ENCODE results near the gene P2RX6.
"Not testable (repeated sequence)": the region's sequence is repeated elsewhere in the genome, so short reads cannot be mapped to it uniquely, and the experiment has no call there.

The P2RX6 gene

DNA sequence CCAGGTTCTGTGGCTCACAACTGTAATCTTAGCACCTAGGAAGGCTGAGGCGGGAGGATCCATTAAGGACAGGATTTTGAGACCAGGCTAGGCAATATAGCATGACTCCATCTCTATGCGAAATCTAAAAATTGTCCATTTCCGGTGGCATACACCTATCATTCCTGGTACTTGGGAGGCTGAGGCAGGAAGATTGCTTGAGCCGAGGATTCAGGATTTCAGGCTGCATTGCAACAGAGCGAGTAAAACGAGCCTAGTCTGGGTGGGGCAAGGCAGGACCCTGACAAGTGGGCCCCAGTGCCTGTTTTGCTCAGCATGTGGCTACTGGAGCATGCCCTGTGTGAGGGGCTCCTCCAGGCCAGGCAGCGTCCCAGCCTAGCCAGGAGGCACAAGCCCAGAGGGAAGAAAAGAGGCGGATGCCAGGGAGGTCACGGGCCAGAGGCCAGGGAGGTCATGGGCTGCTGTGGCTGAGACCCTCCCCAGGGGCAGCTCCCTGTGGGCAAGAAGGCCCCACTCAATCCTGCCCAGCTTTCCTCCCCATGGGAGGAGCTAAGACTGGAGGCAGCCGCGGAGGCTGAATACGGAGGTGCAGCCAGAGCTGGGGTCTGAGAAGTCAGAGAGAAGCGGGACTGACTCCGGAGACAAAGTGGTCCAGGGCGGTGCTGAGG lies 39.2 kb downstream of the P2RX6 start:
- no peaks in the 10 kb centered on the region for H3K36me3 ChIP-seq (ENCODE audit: insufficient read depth, low read length)
- H3K4me1 ChIP-seq (ENCODE audit: insufficient read depth, low read length), result peaks cover 31% of the 10 kb centered on the region
- H3K9me3 ChIP-seq (ENCODE audit: control insufficient read depth, insufficient read depth, low read length), result no peaks in the 10 kb centered on the region
- H3K9ac ChIP-seq (ENCODE audit: low read depth, low read length), result no peak overlapping the region

DNA sequence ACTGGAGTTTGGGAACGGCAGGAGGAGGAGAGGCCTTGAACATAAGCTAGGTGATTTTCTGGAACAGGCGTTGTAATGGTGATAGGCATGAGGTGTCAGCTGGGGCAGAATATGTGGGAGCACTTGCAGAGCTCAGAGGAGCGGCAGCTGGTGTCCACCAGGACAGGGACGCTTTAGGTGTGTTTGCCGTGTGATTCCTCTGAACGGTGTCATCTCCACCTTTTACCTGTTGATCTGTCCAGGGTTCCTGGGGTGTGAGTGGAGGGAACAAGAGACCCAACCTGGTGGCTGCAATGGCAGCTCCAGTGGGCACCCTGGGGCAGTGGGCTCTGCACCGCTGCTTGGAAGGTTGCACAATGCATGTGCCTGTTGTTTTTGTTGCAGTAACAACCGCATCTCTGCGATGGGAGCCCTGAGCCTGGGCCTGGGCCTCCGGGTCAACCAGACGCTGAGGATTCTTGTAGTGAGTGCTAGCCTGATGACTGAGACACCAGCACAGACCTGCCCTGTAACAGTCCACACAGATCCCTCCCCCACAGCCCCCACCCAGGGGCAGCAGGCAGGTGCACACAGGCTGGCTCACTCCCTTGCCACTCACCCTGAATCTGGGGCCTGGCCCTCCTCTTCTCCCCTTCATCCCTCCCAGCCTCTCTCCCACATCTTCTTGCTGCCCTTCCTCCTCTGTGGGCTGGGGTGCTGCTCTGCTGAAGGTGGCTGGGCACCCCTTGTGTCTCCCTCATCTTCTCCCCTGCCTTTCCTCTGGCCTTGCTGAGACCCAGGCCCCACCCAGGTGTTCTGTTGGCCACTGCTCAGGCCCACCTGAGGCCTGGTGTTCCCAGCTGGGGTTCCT lies 40.0 kb downstream of the P2RX6 start:
- H3K9ac ChIP-seq (ENCODE audit: low read depth, low read length), result no peak overlapping the region
- no peaks in the 10 kb centered on the region for H3K36me3 ChIP-seq (ENCODE audit: insufficient read depth, low read length)
- peaks cover 31% of the 10 kb centered on the region for H3K4me1 ChIP-seq (ENCODE audit: insufficient read depth, low read length)
- no peaks in the 10 kb centered on the region for H3K9me3 ChIP-seq (ENCODE audit: control insufficient read depth, insufficient read depth, low read length)

- peak overlapping the region; percentile 8; the same call in 1 of the 2 replicates for H3K9ac ChIP-seq (ENCODE audit: low read depth, low read length)
Observed at GRCh38 chr22:21055564-21055834, 40.5 kb downstream of the P2RX6 start.

GRCh38 chr22:21055880-21056319 lies 40.9 kb downstream of the P2RX6 start:
- Histone ChIP-seq H3K9ac (ENCODE audit: low read depth, low read length) (peak overlapping the region; percentile 8; the same call in 1 of the 2 replicates), H3K9me3 (ENCODE audit: control insufficient read depth, insufficient read depth, low read length) (no peaks in the 10 kb centered on the region), H3K4me1 (ENCODE audit: insufficient read depth, low read length) (peaks cover 30% of the 10 kb centered on the region), H3K36me3 (ENCODE audit: insufficient read depth, low read length) (no peaks in the 10 kb centered on the region)

More at GRCh38 chr22:21055564-21055834, 40.5 kb downstream of the P2RX6 start:
- H3K36me3 ChIP-seq (ENCODE audit: insufficient read depth, low read length), result no peaks in the 10 kb centered on the region
- H3K9me3 ChIP-seq (ENCODE audit: control insufficient read depth, insufficient read depth, low read length), result no peaks in the 10 kb centered on the region
- H3K4me1 ChIP-seq (ENCODE audit: insufficient read depth, low read length), result peaks cover 31% of the 10 kb centered on the region

DNA sequence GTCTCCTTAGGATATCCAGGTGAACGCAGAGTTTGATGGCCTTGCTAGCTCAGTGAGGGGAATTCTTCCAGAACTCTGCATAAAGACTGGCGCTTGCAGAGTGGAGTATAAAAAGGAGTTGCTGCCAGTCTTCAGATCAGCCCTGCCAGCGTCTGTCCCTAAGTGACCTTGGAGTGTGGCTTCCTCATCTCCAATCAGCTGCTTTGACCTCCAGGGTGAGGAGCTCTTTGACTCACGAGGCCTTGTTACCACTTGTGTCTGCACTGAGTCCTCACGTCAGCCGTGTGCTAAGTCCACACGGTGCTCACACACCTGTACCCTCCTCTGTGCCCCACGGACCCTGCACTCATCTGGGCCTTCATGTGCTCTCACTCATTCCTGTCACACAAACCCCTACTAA lies 45.4 kb downstream of the P2RX6 start:
- not testable (repeated sequence) for H3K36me3 ChIP-seq (ENCODE audit: insufficient read depth, low read length); H3K9ac ChIP-seq (ENCODE audit: low read depth, low read length); H3K9me3 ChIP-seq (ENCODE audit: control insufficient read depth, insufficient read depth, low read length)
- peaks cover 17% of the 10 kb centered on the region for H3K4me1 ChIP-seq (ENCODE audit: insufficient read depth, low read length)

- not testable (repeated sequence) for H3K9me3 ChIP-seq (ENCODE audit: control insufficient read depth, insufficient read depth, low read length); H3K4me1 ChIP-seq (ENCODE audit: insufficient read depth, low read length); H3K9ac ChIP-seq (ENCODE audit: low read depth, low read length); H3K36me3 ChIP-seq (ENCODE audit: insufficient read depth, low read length)
Observed at GRCh38 chr22:21061660-21062321, 46.8 kb downstream of the P2RX6 start.

DNA sequence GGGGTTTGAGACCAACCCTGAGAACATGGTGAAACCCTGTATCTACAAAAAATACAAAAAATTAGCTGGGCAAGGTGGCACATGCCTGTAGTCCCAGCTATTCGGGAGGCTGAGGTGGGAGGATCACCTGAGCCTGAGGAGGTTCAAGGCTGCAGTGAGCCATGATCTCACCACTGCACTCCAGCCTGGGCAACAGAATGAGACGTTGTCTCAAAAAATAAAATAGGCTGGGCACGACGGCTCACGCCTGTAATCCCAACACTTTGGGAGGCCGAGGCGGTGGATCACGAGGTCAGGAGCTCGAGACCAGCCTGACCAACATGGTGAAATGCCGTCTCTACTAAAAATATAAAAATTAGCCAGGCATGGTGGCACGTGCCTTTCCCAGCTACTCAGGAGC lies 49.5 kb downstream of the P2RX6 start:
- not testable (repeated sequence) for H3K9me3 ChIP-seq (ENCODE audit: control insufficient read depth, insufficient read depth, low read length); H3K4me1 ChIP-seq (ENCODE audit: insufficient read depth, low read length); H3K36me3 ChIP-seq (ENCODE audit: insufficient read depth, low read length); H3K9ac ChIP-seq (ENCODE audit: low read depth, low read length)

- Histone ChIP-seq H3K36me3 (ENCODE audit: insufficient read depth, low read length) (no peaks in the 10 kb centered on the region), H3K9me3 (ENCODE audit: control insufficient read depth, insufficient read depth, low read length) (no peaks in the 10 kb centered on the region), H3K9ac (ENCODE audit: low read depth, low read length) (no peak overlapping the region), H3K4me1 (ENCODE audit: insufficient read depth, low read length) (no peaks in the 10 kb centered on the region)
Observed at GRCh38 chr22:21064917-21065864, 50.2 kb downstream of the P2RX6 start.

DNA sequence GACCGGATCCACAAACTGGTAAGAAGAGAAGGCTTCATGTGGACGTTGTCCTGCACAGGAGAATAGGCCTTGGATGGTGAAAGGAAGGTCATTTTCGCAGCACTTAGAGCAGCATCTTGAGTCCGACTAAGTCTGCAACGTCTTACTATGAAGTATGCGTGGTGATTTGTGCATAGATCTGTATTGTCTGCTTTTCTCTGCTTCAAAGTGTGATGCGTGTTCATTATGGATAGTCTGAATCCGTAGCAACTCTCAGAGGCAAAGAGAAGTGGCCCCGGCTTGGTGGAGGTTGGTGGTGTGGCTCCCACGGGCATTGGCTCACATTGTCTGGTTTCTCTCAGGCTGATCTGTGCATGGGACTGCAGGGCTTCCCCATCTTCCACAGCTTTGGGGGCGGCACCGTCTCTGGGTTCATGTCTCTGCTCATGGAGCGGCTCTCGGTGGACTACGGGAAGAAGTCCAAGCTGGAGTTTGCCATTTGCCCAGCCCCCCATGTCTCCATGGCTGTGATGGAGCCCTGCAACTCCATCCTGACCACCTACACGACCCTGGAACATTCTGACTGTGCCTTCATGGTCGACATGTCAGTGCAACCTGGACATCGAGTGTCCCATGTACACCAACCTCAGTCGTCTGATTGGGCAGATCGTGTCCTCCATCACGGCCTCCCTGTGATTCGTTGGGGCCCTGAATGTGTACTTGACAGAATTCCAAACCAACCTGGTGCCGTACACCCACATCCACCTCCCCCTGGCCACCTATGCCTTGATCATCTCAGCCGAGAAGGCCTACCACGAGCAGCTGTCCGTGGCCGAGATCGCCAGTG lies 52.3 kb downstream of the P2RX6 start:
- Histone ChIP-seq H3K9ac (ENCODE audit: low read depth, low read length) (no peak overlapping the region), H3K9me3 (ENCODE audit: control insufficient read depth, insufficient read depth, low read length) (no peaks in the 10 kb centered on the region), H3K4me1 (ENCODE audit: insufficient read depth, low read length) (no peaks in the 10 kb centered on the region), H3K36me3 (ENCODE audit: insufficient read depth, low read length) (no peaks in the 10 kb centered on the region)

- no peak overlapping the region for H3K9ac ChIP-seq (ENCODE audit: low read depth, low read length)
- no peaks in the 10 kb centered on the region; the same call in 1 of the 2 replicates for H3K9me3 ChIP-seq (ENCODE audit: control insufficient read depth, insufficient read depth, low read length)
- H3K4me1 ChIP-seq (ENCODE audit: insufficient read depth, low read length), result no peaks in the 10 kb centered on the region
- H3K36me3 ChIP-seq (ENCODE audit: insufficient read depth, low read length), result no peaks in the 10 kb centered on the region
Observed at GRCh38 chr22:21067901-21068680, 53.1 kb downstream of the P2RX6 start.

DNA sequence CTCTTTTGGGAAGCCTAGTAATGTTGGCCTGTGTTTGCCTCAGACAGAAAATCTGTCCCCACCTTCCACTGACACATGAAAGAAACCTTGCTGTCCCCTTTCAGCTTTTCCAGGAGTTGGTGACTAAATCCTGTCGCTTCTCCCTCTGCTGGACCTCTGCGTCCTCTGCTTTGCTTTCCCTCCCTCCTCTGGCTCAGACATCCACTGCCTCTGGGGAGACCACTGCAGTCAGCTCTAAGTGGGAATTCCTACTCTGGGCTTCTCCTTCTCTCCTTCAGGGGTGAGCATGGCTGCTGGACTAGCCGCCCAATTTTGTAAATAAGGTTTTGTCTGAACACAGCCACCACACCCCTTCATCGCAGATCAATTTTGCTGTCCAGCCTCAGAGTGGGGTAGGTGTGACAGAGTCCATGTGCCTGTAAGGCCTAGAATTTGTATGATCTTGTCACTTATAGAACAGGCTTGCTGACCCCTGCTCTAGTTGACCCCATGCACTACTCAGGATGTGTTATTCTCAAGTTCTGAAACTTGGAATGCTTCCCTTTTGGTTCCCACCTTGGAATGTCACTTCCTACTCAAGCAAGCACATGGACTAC lies 53.8 kb downstream of the P2RX6 start:
- Histone ChIP-seq H3K9me3 (ENCODE audit: control insufficient read depth, insufficient read depth, low read length) (no peaks in the 10 kb centered on the region; the same call in 1 of the 2 replicates), H3K4me1 (ENCODE audit: insufficient read depth, low read length) (no peaks in the 10 kb centered on the region), H3K9ac (ENCODE audit: low read depth, low read length) (no peak overlapping the region), H3K36me3 (ENCODE audit: insufficient read depth, low read length) (no peaks in the 10 kb centered on the region)

DNA sequence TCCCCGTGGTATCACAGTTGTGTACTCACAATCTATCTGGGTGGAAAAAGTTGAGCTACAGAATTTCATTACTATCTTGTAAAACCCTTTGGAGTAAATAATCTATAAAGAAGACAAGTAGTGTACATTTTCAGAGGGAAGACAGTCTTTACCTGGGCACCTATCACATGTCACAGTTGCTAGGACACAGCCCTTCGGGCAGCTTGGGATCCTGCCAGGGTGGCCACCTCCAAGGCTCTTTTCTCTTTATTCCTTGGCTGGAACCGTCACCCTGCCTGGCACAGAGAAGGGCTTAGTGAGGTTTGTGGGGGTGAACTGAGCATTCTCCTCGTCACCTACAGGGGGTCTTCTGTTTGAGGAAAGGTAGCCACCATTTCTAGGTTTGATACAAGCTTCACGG lies 54.4 kb downstream of the P2RX6 start:
- Histone ChIP-seq H3K36me3 (ENCODE audit: insufficient read depth, low read length) (no peaks in the 10 kb centered on the region), H3K9ac (ENCODE audit: low read depth, low read length) (no peak overlapping the region), H3K9me3 (ENCODE audit: control insufficient read depth, insufficient read depth, low read length) (no peaks in the 10 kb centered on the region; the same call in 1 of the 2 replicates), H3K4me1 (ENCODE audit: insufficient read depth, low read length) (no peaks in the 10 kb centered on the region)

All from ES-I3 (cell line).